Endometrial microvascular endothelial cells (primary cell): Measurements from ENCODE around the gene FNBP1. TPM values are rescaled to one million over a fixed set of nuclear protein-coding genes. Genes with fewer than 3 reads are reported as not detected.

ENCODE experiments used
- in situ Hi-C: cut with HindIII; loops from 2 replicates; pipeline ENCODE4 v1.10.0; 2017; ENCODE audit warnings: low sequenced_read_pairs, low pct_unique_long_range_greater_than_20kb; ENCODE audit errors: inconsistent ontology term
- total RNA-seq: library from RNA; depleted of rRNA; stranded (reverse); fragments of >200 nt; gene quantifications from one replicate; pipeline ENCODE4 v1.2.3, GENCODE V29; 2015; ENCODE audit errors: inconsistent ontology term

The FNBP1 gene
- total RNA-seq, 1 donor from 2014 or later, result 6.9 TPM

DNA sequence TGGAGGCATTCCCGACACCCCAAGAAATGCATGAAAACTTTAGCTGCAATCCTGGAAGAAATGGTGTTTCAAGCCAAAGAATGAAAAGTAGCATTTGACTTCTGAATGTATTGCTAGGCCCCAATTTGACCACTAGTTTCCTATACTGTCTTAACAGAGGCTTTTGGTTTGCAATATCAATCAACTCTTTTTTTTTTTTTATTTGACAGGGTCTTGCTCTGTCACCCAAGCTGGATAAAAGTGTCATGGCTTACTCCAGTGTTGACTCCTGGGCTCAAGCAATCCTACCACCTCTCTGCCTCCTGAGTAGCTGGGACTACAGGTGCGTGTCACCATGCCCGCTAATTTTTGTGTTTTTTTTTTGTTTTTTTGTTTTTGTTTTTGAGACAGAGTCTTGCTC, 7.5 kb upstream of the FNBP1 start:
- in situ Hi-C loops, result no loop called here

DNA sequence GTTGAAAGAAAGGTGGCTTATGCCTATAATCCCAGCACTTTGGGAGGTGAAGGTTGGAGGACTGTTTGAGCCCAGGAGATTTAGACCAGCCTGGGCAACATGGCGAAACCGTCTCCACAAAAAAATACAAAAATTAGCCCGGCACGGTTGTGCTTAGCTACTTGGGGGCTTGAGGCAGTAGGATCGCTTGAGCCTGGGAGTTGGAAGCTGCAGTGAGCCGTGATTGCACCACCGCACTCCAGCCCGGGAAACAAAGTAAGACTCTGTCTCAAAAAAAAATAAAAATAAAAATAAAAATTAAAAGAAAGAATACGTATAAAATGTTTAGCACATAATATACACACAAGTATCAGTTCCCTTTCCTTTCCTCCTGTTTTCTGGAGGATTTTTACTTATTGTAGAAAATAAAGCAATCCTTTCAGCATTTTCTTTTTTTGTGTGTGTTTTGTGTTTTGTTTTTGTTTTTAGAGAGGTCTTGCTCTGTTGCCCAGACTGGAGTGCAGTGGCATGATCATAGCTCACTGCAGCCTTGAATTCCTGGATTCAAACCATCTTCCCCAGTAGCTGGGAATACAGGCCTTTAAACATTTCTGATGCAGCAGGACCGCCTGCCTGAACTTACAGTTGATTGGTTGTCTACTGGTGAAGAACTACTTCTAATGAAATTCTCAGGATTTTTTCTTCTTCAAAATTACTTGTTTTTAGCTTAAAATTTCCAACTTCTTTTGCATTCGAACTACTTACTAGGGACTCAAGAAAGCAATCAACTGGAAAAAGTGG, 6.6 kb upstream of the FNBP1 start:
- in situ Hi-C loops, result no loop called here

GRCh38 chr9:130045725-130046450, 2.9 kb upstream of the FNBP1 start:
- in situ Hi-C loops, result no loop called here

DNA sequence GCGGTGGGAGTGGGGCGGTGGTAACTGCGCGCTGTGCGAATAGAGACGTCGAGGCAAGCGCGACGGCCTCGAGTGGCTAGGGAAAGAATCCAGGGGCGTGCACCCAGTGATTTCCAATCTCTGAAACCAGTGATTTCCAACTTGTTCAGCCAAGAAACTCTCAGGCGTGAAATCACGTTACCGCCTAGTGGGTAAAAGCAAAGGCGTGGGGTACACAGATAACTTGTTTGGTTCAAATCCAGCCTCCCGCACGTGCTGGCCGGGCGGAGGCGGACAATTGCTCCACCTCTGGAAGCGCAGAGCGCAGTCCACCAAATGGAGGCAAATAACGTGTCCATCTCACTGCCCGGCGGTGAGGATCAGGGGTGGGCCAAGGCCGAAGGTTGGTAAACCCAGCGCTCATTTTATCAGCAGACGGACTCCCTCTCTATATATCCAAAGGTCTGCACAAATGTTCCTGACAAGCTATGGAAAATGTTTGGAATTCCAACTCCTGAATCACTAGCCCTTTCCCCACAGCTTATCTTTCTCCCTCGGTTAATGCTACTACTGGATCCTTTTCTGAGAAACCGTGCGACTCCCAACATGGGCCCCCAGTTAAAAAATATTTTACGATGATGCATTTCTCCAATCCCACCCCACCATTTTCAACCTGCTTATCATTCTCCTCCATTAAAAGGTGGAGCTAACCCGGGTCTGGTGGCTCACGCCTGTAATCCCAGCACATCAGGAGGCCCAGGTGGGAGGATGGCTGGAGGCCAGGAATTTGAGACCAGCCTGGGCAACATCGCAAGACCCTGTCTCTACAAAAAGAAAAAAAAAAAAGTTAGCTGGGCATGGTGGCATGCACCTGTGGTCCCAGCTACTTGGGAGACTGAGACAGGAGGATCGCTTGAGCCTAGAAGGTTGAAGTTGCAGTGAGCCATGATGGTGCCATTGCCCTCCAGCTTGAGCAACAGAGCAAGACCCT, 950 bp upstream of the FNBP1 start:
- in situ Hi-C loops, result no loop called here

DNA sequence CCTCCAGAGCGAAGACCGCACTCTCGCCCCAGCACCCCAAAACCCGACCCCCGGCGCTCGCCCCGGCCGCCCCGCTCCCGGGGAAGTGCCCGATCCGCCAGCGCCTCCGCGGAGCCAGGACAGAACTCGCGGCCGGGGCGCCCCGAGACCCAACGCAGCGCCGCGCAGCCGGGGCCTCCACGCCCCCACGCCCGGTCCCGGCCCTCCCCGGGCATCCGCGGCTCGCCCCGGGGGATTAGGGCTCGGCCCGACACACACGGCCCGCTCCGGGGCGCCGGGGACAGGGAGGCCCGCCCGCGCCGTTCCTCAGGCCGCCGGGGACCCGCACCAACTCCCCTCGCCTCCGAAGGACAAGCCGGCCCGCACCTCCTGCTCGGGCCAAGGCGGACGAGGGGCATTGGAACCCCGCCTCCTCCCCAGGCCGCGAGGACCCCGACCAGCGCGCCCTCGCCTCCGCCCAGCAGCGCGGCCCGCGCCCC, 544 bp downstream of the FNBP1 start:
- in situ Hi-C loops, result no loop called here

GRCh38 chr9:130041648-130042405, 1.2 kb downstream of the FNBP1 start:
- in situ Hi-C loops, result no loop called here

DNA sequence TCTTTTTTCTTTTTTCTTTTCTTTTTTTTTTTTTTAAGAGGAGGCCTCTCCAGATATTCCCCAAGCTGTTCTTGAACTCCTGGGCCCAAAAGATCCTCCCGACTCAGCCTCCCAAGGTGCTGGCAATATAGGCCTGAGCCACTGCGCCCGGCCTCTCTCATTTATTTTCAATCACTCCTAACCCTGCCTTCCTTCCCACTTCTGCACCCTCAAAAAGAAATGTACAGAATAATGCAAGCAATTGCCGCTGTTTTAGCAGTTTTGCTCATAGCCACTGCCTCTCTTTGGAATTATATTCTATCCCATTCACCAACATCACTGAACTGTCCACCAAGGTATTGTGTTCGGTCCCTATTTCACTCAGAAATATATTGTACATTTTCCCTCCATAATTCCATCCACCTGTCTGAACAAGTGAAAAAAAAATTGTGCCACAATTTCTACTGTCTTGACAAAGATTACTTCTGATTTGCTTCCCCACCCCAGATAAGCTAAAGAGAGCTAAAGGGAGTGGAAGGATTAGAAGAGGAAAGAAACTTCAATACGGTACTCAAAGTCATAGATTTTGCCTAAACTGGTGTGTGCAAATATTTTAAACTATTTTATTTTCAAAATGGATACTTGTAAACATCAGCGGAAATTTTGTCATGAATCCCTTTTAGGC, 1.9 kb downstream of the FNBP1 start:
- in situ Hi-C loops, result no loop called here

- in situ Hi-C loops, result no loop called here
These were observed 3.4 kb downstream of the FNBP1 start for GRCh38 chr9:130039528-130040147.

DNA sequence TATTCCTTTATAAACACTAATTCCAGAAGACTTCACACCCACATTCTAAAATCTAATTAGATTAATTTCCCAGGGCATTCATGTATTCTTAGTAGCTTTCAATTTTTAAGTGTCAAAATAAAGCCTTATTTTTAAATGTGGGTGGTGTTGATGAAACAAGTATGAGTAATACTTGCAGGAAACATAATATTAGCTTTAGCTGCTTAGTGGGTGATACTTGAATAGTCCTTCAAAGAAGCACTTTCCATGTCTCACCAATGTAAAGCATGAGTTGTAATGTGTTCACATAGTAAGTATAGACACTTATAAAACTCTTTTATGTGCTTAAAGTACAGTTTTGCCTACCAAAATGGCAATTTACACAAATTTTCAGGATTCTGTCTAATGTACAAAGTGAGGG, 6.9 kb downstream of the FNBP1 start:
- in situ Hi-C loops, result no loop called here

- in situ Hi-C loops, result no loop called here
These were observed 8.4 kb downstream of the FNBP1 start for GRCh38 chr9:130034570-130034969.

GRCh38 chr9:130030651-130031127, 12.3 kb downstream of the FNBP1 start:
- in situ Hi-C loops, result no loop called here

GRCh38 chr9:130029223-130029973, 13.6 kb downstream of the FNBP1 start:
- in situ Hi-C loops, result no loop called here

- in situ Hi-C loops, result no loop called here
These were observed 14.3 kb downstream of the FNBP1 start for GRCh38 chr9:130028493-130029222.

- in situ Hi-C loops, result no loop called here
These were observed 15.2 kb downstream of the FNBP1 start for GRCh38 chr9:130027533-130028365.

GRCh38 chr9:130026583-130027340, 16.2 kb downstream of the FNBP1 start:
- in situ Hi-C loops, result no loop called here
